Activated B cell treated with CpG ODN at 0.5 μM for 24 hours (primary cell): ENCODE data around the gene STK40. TPM values are rescaled to one million over a fixed set of nuclear protein-coding genes. Genes with fewer than 3 reads are reported as not detected.
A peak's percentile ranks its signal among the peaks of the same experiment; 100 is the strongest.

Experiments
- ATAC-seq: fragments of 200-7000 bp; cut with Tn5 transposase; one replicate; pipeline ENCODE4 v1.10.0; 2021; ENCODE audit warnings: low read depth, mild to moderate bottlenecking, moderate library complexity
- CTCF ChIA-PET: fragments of 350-600 bp; sonication (Branson Sonifier 250); formaldehyde crosslinking; loops from one replicate; lab custom pipeline; 2021; ENCODE audit warnings: antibody characterized with exemption; lab: Charles Lee
- POLR2A ChIA-PET: fragments of 350-600 bp; sonication (Branson Sonifier 250); formaldehyde crosslinking; loops from one replicate; lab custom pipeline; 2021; ENCODE audit warnings: antibody characterized with exemption; lab: Charles Lee
- DNase-seq: peaks from one replicate; pipeline ENCODE4 v3.0.0; 2022
- H3K27ac Mint-ChIP-seq: one replicate; pipeline ENCODE4 v1.8.0; 2020; ENCODE audit warnings: mixed read lengths
- H3K27me3 Mint-ChIP-seq: one replicate; pipeline ENCODE4 v1.8.0; 2021; ENCODE audit warnings: mixed read lengths
- H3K36me3 Mint-ChIP-seq: one replicate; pipeline ENCODE4 v1.8.0; 2021; ENCODE audit warnings: low read depth, mixed read lengths
- H3K4me1 Mint-ChIP-seq: one replicate; pipeline ENCODE4 v1.8.0; 2021; ENCODE audit warnings: mixed read lengths
- H3K4me3 Mint-ChIP-seq: one replicate; pipeline ENCODE4 v1.8.0; 2020; ENCODE audit warnings: mild to moderate bottlenecking, mixed read lengths
- H3K9me3 Mint-ChIP-seq: one replicate; pipeline ENCODE4 v1.8.0; 2020; ENCODE audit warnings: mixed read lengths
- CTCF ChIP-seq: fragments of 200-600 bp; IDR thresholded peaks from one replicate; pipeline ENCODE4 v1.8.0; 2022; ENCODE audit warnings: antibody characterized with exemption, mild to moderate bottlenecking
- intact Hi-C: fragments of 100-400 bp; cut with micrococcal nuclease; formaldehyde crosslinking; loops from one replicate; pipeline ENCODE4 v1.15.1; 2024
- total RNA-seq: library from RNA; stranded (reverse); gene quantifications from 2 replicates; pipeline ENCODE4 v1.2.3, GENCODE V29; 2022

STK40 gene
- 62.7 and 63.7 TPM in 2 replicates for total RNA-seq

GRCh38 chr1:36385410-36386264 lies at the start of gene STK40:
STK40 (minus strand) TSS chr1:36385924; CDS start chr1:36361332, 24,592 bp downstream.
- Mint-ChIP-seq H3K4me1 (peaks cover 88% of the 10 kb centered on the region), H3K4me3 (peak within 1 kb of the TSS; percentile 91), H3K27me3 (no peaks in the 10 kb centered on the region), H3K36me3 (peaks cover 42% of the 10 kb centered on the region), H3K27ac (peak within 1 kb of the TSS; percentile 100), H3K9me3 (no peaks in the 10 kb centered on the region)
- intact Hi-C loops: loop anchor here (1.0 to 5.0 kb wide), 11 partner anchors 12 to 1308 kb away; partner anchors contain the start of genes ADPRS, AGO3, CDCA8 and LSM10
- ChIA-PET CTCF (interaction anchor here (0.7 to 1.9 kb wide), 6 partner anchors 12 to 43 kb away, joined by 3 to 17 read pairs (median 6); partner anchors contain the start of gene LSM10), POLR2A (interaction anchor here (0.6 to 5.8 kb wide), 31 partner anchors 8 to 1094 kb away, joined by 3 to 164 read pairs (median 8); partner anchors contain the start of genes EVA1B, LSM10, MAP7D1 and MRPS15)
- no peak for TF ChIP-seq CTCF
- DNase-seq (peak; percentile 88), ATAC-seq (peak; percentile 83)

GRCh38 chr1:36433102-36433501 lies 47.4 kb upstream of the STK40 start:
- ATAC-seq (no peak), DNase-seq (no peak)
- CTCF ChIA-PET: no interaction called here
- H3K27me3 Mint-ChIP-seq: no peaks in the 10 kb centered on the region
- no peak for TF ChIP-seq CTCF
- H3K36me3 Mint-ChIP-seq: no peaks in the 10 kb centered on the region
- no peaks in the 10 kb centered on the region for H3K4me1 Mint-ChIP-seq
- H3K4me3 Mint-ChIP-seq: no peak overlapping the region
- intact Hi-C loops: no loop called here
- POLR2A ChIA-PET: no interaction called here
- no peaks in the 10 kb centered on the region for H3K9me3 Mint-ChIP-seq
- H3K27ac Mint-ChIP-seq: no peak overlapping the region

- no peaks in the 10 kb centered on the region for H3K36me3 Mint-ChIP-seq
- ChIA-PET POLR2A (no interaction called here), CTCF (no interaction called here)
- intact Hi-C loops: no loop called here
- ATAC-seq (no peak), DNase-seq (no peak)
- H3K27me3 Mint-ChIP-seq: no peaks in the 10 kb centered on the region
- no peak for TF ChIP-seq CTCF
- no peak overlapping the region for H3K4me3 Mint-ChIP-seq
- H3K27ac Mint-ChIP-seq: no peak overlapping the region
- H3K4me1 Mint-ChIP-seq: no peaks in the 10 kb centered on the region
- no peaks in the 10 kb centered on the region for H3K9me3 Mint-ChIP-seq
Observed at GRCh38 chr1:36432616-36433015, 46.9 kb upstream of the STK40 start.

GRCh38 chr1:36425791-36426190 lies 40.1 kb upstream of the STK40 start:
- Mint-ChIP-seq H3K27me3 (no peaks in the 10 kb centered on the region), H3K4me3 (no peak overlapping the region), H3K36me3 (no peaks in the 10 kb centered on the region), H3K9me3 (no peaks in the 10 kb centered on the region), H3K4me1 (peaks cover 2% of the 10 kb centered on the region), H3K27ac (no peak overlapping the region)
- CTCF ChIA-PET: interaction anchor here (1.4 kb wide), 1 partner anchor 80 kb away, joined by 3 read pairs; no protein-coding TSS in a partner anchor
- TF ChIP-seq CTCF: no peak
- no peak for ATAC-seq
- no peak for DNase-seq
- intact Hi-C loops: no loop called here
- POLR2A ChIA-PET: no interaction called here

GRCh38 chr1:36421649-36422048 lies 35.9 kb upstream of the STK40 start:
- POLR2A ChIA-PET: interaction anchor here (0.6 kb wide), 1 partner anchor 9 kb away, joined by 3 read pairs; no protein-coding TSS in a partner anchor
- intact Hi-C loops: loop anchor here (1.0 to 2.0 kb wide), 6 partner anchors 25 to 322 kb away; partner anchors contain the start of genes LSM10 and SH3D21

More at GRCh38 chr1:36421649-36422048, 35.9 kb upstream of the STK40 start:
- Mint-ChIP-seq H3K9me3 (no peaks in the 10 kb centered on the region), H3K36me3 (no peaks in the 10 kb centered on the region), H3K4me3 (no peak overlapping the region), H3K27me3 (no peaks in the 10 kb centered on the region), H3K4me1 (peaks cover 7% of the 10 kb centered on the region), H3K27ac (no peak overlapping the region)
- DNase-seq (no peak), ATAC-seq (no peak)
- TF ChIP-seq CTCF: no peak
- CTCF ChIA-PET: interaction anchor here (0.5 to 3.0 kb wide), 7 partner anchors 53 to 322 kb away, joined by 3 to 38 read pairs (median 4); partner anchors contain the start of genes THRAP3 and TRAPPC3
